Smooth muscle cell (in vitro differentiated cells): ENCODE data around the gene PDE4B. TPM values are rescaled to one million over a fixed set of nuclear protein-coding genes. Genes with fewer than 3 reads are reported as not detected.

Experiments used
- DNase-seq: peaks from one replicate; lab custom pipeline; 2025; ENCODE audit not compliant: unreplicated experiment; lab: John Stamatoyannopoulos, UW
- H2AFZ ChIP-seq: fragments of 200-600 bp; sonication (generic); 2 replicates; pipeline ENCODE4 v1.6.0; 2016; ENCODE audit warnings: antibody characterized with exemption, low read depth, mild to moderate bottlenecking
- H3F3A ChIP-seq: fragments of 200-600 bp; sonication (generic); 2 replicates; pipeline ENCODE4 v1.6.0; 2017; ENCODE audit warnings: antibody characterized with exemption, low read depth
- H3K27ac ChIP-seq: fragments of 200-600 bp; sonication (generic); 2 replicates; pipeline ENCODE4 v1.5.1; 2016; ENCODE audit warnings: low read depth, mild to moderate bottlenecking
- H3K27me3 ChIP-seq: fragments of 200-600 bp; sonication (generic); 2 replicates; pipeline ENCODE4 v1.6.1; 2016; ENCODE audit warnings: low read depth, mild to moderate bottlenecking
- H3K36me3 ChIP-seq: fragments of 200-600 bp; sonication (generic); 2 replicates; pipeline ENCODE4 v1.5.1; 2016; ENCODE audit warnings: low read depth
- H3K4me1 ChIP-seq: fragments of 200-600 bp; sonication (generic); 2 replicates; pipeline ENCODE4 v1.5.1; 2016; ENCODE audit warnings: low read depth
- H3K4me2 ChIP-seq: fragments of 200-600 bp; sonication (generic); 2 replicates; pipeline ENCODE4 v1.6.0; 2016; ENCODE audit warnings: mild to moderate bottlenecking
- H3K4me3 ChIP-seq: fragments of 200-600 bp; sonication (generic); 2 replicates; pipeline ENCODE4 v1.5.1; 2016; ENCODE audit warnings: mild to moderate bottlenecking
- H3K79me2 ChIP-seq: fragments of 200-600 bp; sonication (generic); 2 replicates; pipeline ENCODE4 v1.6.0; 2016; ENCODE audit warnings: low read depth, mild to moderate bottlenecking
- H3K9ac ChIP-seq: fragments of 200-600 bp; sonication (generic); 2 replicates; pipeline ENCODE4 v1.6.0; 2016; ENCODE audit warnings: low read depth
- H3K9me3 ChIP-seq: fragments of 200-600 bp; sonication (generic); replicated peaks from 2 replicates; pipeline ENCODE4 v1.5.1; 2016; ENCODE audit warnings: low read depth
- H4K20me1 ChIP-seq: fragments of 200-600 bp; sonication (generic); 2 replicates; pipeline ENCODE4 v1.6.0; 2016; ENCODE audit warnings: low read depth
- CTCF ChIP-seq: fragments of 200-600 bp; sonication (generic); IDR thresholded peaks from 2 replicates; pipeline ENCODE4 v1.5.1; 2017; ENCODE audit warnings: borderline replicate concordance, mild to moderate bottlenecking, antibody characterized with exemption; ENCODE audit not compliant: insufficient read depth, poor library complexity, severe bottlenecking
- WGBS: methylation state at CpG from one replicate; pipeline ENCODE4 v1.1.7; 2016; ENCODE audit warnings: low lambda C conversion rate; 5-methylcytosine and 5-hydroxymethylcytosine counted together
- polyA plus RNA-seq: library from polyadenylated mRNA; unstranded; fragments of >200 nt; fragmentation: Nextera tagmentation; extraction: Ambion mirVana; gene quantifications from 2 replicates; pipeline ENCODE4 v1.2.1, GENCODE V29; 2016
- total RNA-seq: library from RNA; depleted of rRNA; stranded (reverse); fragments of >200 nt; gene quantifications from 2 replicates; pipeline ENCODE4 v1.2.3, GENCODE V29; 2014

PDE4B gene
- total and polyA plus RNA-seq, 2 experiments from 2014 or later, result 18.5 to 24.8 TPM

- no peaks in the 10 kb centered on the region for H3K79me2 ChIP-seq
- H3K4me3 ChIP-seq, result no peak overlapping the region
- 89% methylated on average over 3 of the region's 3 CpGs for WGBS
- no peaks in the 10 kb centered on the region for H3F3A ChIP-seq
- no peak overlapping the region for H3K27ac ChIP-seq
- no peaks in the 10 kb centered on the region for H3K4me1 ChIP-seq
- no peak overlapping the region for H3K4me2 ChIP-seq
- H3K9me3 ChIP-seq, result no peaks in the 10 kb centered on the region
- H3K9ac ChIP-seq, result no peak overlapping the region
- DNase-seq, result no peak
- H2AFZ ChIP-seq, result no peak overlapping the region
- no peaks in the 10 kb centered on the region for H3K27me3 ChIP-seq
- no peak for TF ChIP-seq CTCF
- no peaks in the 10 kb centered on the region for H4K20me1 ChIP-seq
- H3K36me3 ChIP-seq, result no peaks in the 10 kb centered on the region
These were observed 587.9 kb downstream of the PDE4B start for GRCh38 chr1:66380452-66381212.

GRCh38 chr1:66381621-66382275 is 589.1 kb downstream of the PDE4B start:
- Histone ChIP-seq H3K79me2 (no peaks in the 10 kb centered on the region), H2AFZ (no peak overlapping the region), H3K4me2 (no peak overlapping the region), H3F3A (no peaks in the 10 kb centered on the region), H3K27ac (no peak overlapping the region), H3K36me3 (peaks cover under 1% of the 10 kb centered on the region), H4K20me1 (no peaks in the 10 kb centered on the region), H3K9me3 (peaks cover under 1% of the 10 kb centered on the region), H3K9ac (no peak overlapping the region), H3K4me3 (no peak overlapping the region), H3K27me3 (no peaks in the 10 kb centered on the region), H3K4me1 (no peaks in the 10 kb centered on the region)
- TF ChIP-seq CTCF, result no peak
- DNase-seq, result no peak
- WGBS, result 92% methylated on average over 9 of the region's 9 CpGs

- TF ChIP-seq CTCF, result no peak
- DNase-seq, result no peak
- WGBS, result 83% methylated on average over 5 of the region's 5 CpGs
- Histone ChIP-seq H3F3A (no peaks in the 10 kb centered on the region), H3K79me2 (no peaks in the 10 kb centered on the region), H3K4me3 (no peak overlapping the region), H3K4me1 (no peaks in the 10 kb centered on the region), H3K4me2 (no peak overlapping the region), H3K9me3 (peaks cover 8% of the 10 kb centered on the region), H3K27me3 (no peaks in the 10 kb centered on the region), H3K27ac (no peak overlapping the region), H3K36me3 (peaks cover 8% of the 10 kb centered on the region), H2AFZ (no peak overlapping the region), H4K20me1 (no peaks in the 10 kb centered on the region), H3K9ac (no peak overlapping the region)
These were observed 590.5 kb downstream of the PDE4B start for GRCh38 chr1:66383168-66383567.

- Histone ChIP-seq H2AFZ (no peak overlapping the region), H3K27ac (no peak overlapping the region), H3K36me3 (peaks cover 8% of the 10 kb centered on the region), H3K9me3 (peaks cover 8% of the 10 kb centered on the region), H3F3A (no peaks in the 10 kb centered on the region), H3K27me3 (no peaks in the 10 kb centered on the region), H3K4me3 (no peak overlapping the region), H4K20me1 (no peaks in the 10 kb centered on the region), H3K4me2 (no peak overlapping the region), H3K4me1 (no peaks in the 10 kb centered on the region), H3K79me2 (no peaks in the 10 kb centered on the region), H3K9ac (no peak overlapping the region)
- no peak for DNase-seq
- WGBS, result 96% methylated on average over 1 of the region's 1 CpG
- no peak for TF ChIP-seq CTCF
These were observed 590.9 kb downstream of the PDE4B start for GRCh38 chr1:66383611-66384010.
